GM13977 (cell line): ENCODE results near the gene TRAIP.
"Not testable (repeated sequence)": the region's sequence is repeated elsewhere in the genome, so short reads cannot be mapped to it uniquely, and the experiment has no call there.

ENCODE experiments used
- DNase-seq: peaks from one replicate; pipeline ENCODE4 v3.0.0; 2012; ENCODE audit warnings: low spot score
- CTCF ChIP-seq: IDR thresholded peaks from 2 replicates; pipeline ENCODE4 v1.5.1; 2012; ENCODE audit warnings: mild to moderate bottlenecking, control low read depth; ENCODE audit not compliant: insufficient read depth; ENCODE audit errors: extremely low read depth, missing control alignments
- in situ Hi-C: fragments of 300-500 bp; cut with MboI; formaldehyde crosslinking; loops from one replicate; pipeline ENCODE4 v1.12.0; 2022; ENCODE audit warnings: low sequenced_read_pairs, low pct_unique_long_range_greater_than_20kb, mixed read lengths, inconsistent platforms; ENCODE audit not compliant: unreplicated experiment

TRAIP gene

GRCh38 chr3:49840388-49840787, 16.0 kb downstream of the TRAIP start:
- no peak for TF ChIP-seq CTCF
- in situ Hi-C loops: no loop called here
- no peak for DNase-seq

GRCh38 chr3:49839193-49839809, 17.1 kb downstream of the TRAIP start:
- peak; percentile 94 for TF ChIP-seq CTCF
- in situ Hi-C loops: no loop called here
- DNase-seq: peak; percentile 76

DNA sequence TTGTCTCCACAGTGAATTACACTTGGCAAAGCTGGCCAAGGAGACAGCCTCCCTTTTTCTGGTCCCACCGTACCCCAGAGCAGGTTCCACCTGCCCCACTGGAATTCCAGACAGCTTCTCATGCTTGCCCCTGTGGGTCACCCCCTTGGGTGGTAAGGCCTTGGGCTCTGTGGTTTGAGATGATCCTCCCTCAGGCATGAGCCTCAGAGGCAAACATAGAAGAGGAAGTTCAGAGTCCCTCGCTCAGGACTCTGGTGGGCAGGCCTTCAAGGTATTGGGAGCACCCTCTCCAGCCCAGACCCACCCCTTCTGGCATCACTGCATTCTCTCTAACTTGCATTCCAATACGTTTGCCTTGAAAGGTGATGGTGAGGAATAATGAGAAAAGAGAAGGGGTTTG, 25.0 kb downstream of the TRAIP start:
- no peak for DNase-seq
- no peak for TF ChIP-seq CTCF
- in situ Hi-C loops: no loop called here

GRCh38 chr3:49826016-49826415, 30.3 kb downstream of the TRAIP start:
- in situ Hi-C loops: no loop called here
- no peak for DNase-seq
- no peak for TF ChIP-seq CTCF

DNA sequence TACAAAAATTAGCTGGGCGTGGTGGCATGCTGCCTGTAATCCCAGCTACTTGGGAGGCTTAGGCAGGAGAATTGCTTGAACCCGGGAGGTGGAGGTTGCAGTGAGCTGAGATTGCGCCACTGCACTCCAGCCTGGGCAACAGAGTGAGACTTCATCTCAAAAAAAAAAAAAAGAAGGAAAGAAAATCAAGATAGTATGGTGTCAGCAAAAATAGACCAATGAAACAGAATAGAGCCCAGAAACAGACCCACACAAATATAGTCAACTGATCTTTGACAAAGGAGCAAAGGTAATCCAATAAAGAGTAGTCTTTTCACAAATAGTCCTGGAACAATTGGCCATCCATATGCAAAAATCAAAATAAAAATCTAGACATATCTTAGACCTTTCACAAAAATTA, 33.2 kb downstream of the TRAIP start:
- in situ Hi-C loops, DNase-seq: not testable (repeated sequence)

- TF ChIP-seq CTCF: no peak
- peak; percentile 76 for DNase-seq
- in situ Hi-C loops: no loop called here
Observed at GRCh38 chr3:49813497-49814174, 42.7 kb downstream of the TRAIP start, which contains the start of gene UBA7. Gene UBA7, minus strand, starts transcription at chr3:49813953. Its CDS starts 166 bp downstream, at chr3:49813787.

GRCh38 chr3:49812916-49813496, 43.4 kb downstream of the TRAIP start:
- DNase-seq: no peak
- in situ Hi-C loops: no loop called here
- no peak for TF ChIP-seq CTCF
